NCI-H510A (cell line): ENCODE data around the gene OSBPL2.

Experiments
- DNase-seq: peaks from one replicate; lab custom pipeline; 2025; lab: John Stamatoyannopoulos, UW

Gene OSBPL2

GRCh38 chr20:62326959-62327725 is 88.8 kb downstream of the OSBPL2 start:
- no peak for DNase-seq

- DNase-seq: no peak
Measured at GRCh38 chr20:62327726-62328495, 89.6 kb downstream of the OSBPL2 start.

- no peak for DNase-seq
Measured at GRCh38 chr20:62328684-62329388, 90.5 kb downstream of the OSBPL2 start.

- DNase-seq: no peak
Measured at GRCh38 chr20:62329389-62330377, 91.4 kb downstream of the OSBPL2 start.

- no peak for DNase-seq
Measured at GRCh38 chr20:62330576-62331317, 92.4 kb downstream of the OSBPL2 start.

GRCh38 chr20:62331347-62331746 is 93.0 kb downstream of the OSBPL2 start:
- DNase-seq: no peak

GRCh38 chr20:62332421-62332820 is 94.1 kb downstream of the OSBPL2 start:
- DNase-seq: no peak

- DNase-seq: no peak
Measured at GRCh38 chr20:62332989-62333819, 94.9 kb downstream of the OSBPL2 start.

GRCh38 chr20:62333820-62334595 is 95.7 kb downstream of the OSBPL2 start:
- no peak for DNase-seq

- DNase-seq: no peak
Measured at GRCh38 chr20:62334881-62335280, 96.6 kb downstream of the OSBPL2 start.

GRCh38 chr20:62335532-62335931 is 97.2 kb downstream of the OSBPL2 start:
- no peak for DNase-seq

- no peak for DNase-seq
Measured at GRCh38 chr20:62336329-62336728, 98.0 kb downstream of the OSBPL2 start.

- DNase-seq: no peak
Measured at GRCh38 chr20:62336775-62337557, 98.6 kb downstream of the OSBPL2 start.

GRCh38 chr20:62337558-62338293 is 99.4 kb downstream of the OSBPL2 start:
- no peak for DNase-seq

- no peak for DNase-seq
Measured at GRCh38 chr20:62338294-62338620, 99.9 kb downstream of the OSBPL2 start.

GRCh38 chr20:62339647-62340062 is 101.3 kb downstream of the OSBPL2 start:
- no peak for DNase-seq

- DNase-seq: peak; percentile 15
Measured at GRCh38 chr20:62342910-62343309, 104.6 kb downstream of the OSBPL2 start.

- DNase-seq: no peak
Measured at GRCh38 chr20:62344092-62344491, 105.8 kb downstream of the OSBPL2 start.
